HepG2 (cell line): Measurements from ENCODE around the gene SPTBN2. TPM values are rescaled to one million over a fixed set of nuclear protein-coding genes. Genes with fewer than 3 reads are reported as not detected.

Source experiments
- ATRX ChIP-seq: sonication (generic); formaldehyde crosslinking; IDR thresholded peaks from 2 replicates; pipeline ENCODE4 v1.4.0; 2020; ENCODE audit warnings: missing genetic modification reagents, borderline replicate concordance
- GLI4 ChIP-seq: sonication (generic); formaldehyde crosslinking; IDR thresholded peaks from 2 replicates; pipeline ENCODE4 v1.5.1; 2020; ENCODE audit warnings: missing genetic modification reagents, mild to moderate bottlenecking, moderate library complexity, borderline replicate concordance
- SRF ChIP-seq: IDR thresholded peaks from 2 replicates; pipeline ENCODE4 v1.6.1; 2011; ENCODE audit warnings: mild to moderate bottlenecking, low read depth, low read length, moderate library complexity
- ZNF124 ChIP-seq: sonication (generic); formaldehyde crosslinking; IDR thresholded peaks from 2 replicates; pipeline ENCODE4 v1.4.0; 2020; ENCODE audit warnings: missing genetic modification reagents
- ZNF180 ChIP-seq: sonication (generic); formaldehyde crosslinking; IDR thresholded peaks from 2 replicates; pipeline ENCODE4 v1.4.0; 2020; ENCODE audit warnings: low read depth, missing genetic modification reagents, borderline replicate concordance
- ZNF432 ChIP-seq: sonication (generic); formaldehyde crosslinking; IDR thresholded peaks from 2 replicates; pipeline ENCODE4 v1.5.0; 2020; ENCODE audit warnings: missing genetic modification reagents, mild to moderate bottlenecking, borderline replicate concordance
- ZSCAN25 ChIP-seq: sonication (generic); formaldehyde crosslinking; IDR thresholded peaks from 2 replicates; pipeline ENCODE4 v1.8.0; 2022; ENCODE audit warnings: mild to moderate bottlenecking, missing genetic modification reagents
- polyA plus RNA-seq, 8 experiments: library from polyadenylated mRNA; depleted of rRNA in 3 of 8; stranded (reverse) in 7 of 8; unstranded in 1 of 8; fragments of >200 nt; fragmentation: Illumina TruSeq in 4 of 8; extraction: Trizol in 4 of 8; gene quantifications; 2 replicates each; pipeline versions ENCODE4 v1.2.1 to v1.2.3, GENCODE V29; 2011 to 2016; ENCODE audit warnings: low read depth in 4 of 8, missing spikeins in 1 of 8, mixed read lengths in 1 of 8; ENCODE audit not compliant: insufficient read depth in 1 of 8
- total RNA-seq, 5 experiments: library from RNA; depleted of rRNA; stranded (reverse); fragments of >200 nt; fragmentation: Illumina TruSeq; extraction: Trizol; gene quantifications; 2 replicates each; pipeline ENCODE4 v1.2.3, GENCODE V29; 2016; ENCODE audit warnings: low read depth in 1 of 5
- TF ChIP-seq, protein P1 (sequence below): sonication (generic); formaldehyde crosslinking; IDR thresholded peaks from 2 replicates; pipeline ENCODE4 v1.8.0; 2022; ENCODE audit warnings: missing genetic modification reagents, mild to moderate bottlenecking, inconsistent platforms, borderline replicate concordance
- TF ChIP-seq, protein P2 (sequence below): sonication (generic); formaldehyde crosslinking; IDR thresholded peaks from 2 replicates; pipeline ENCODE4 v1.9.0; 2021; ENCODE audit warnings: missing genetic modification reagents, mild to moderate bottlenecking, borderline replicate concordance
- TF ChIP-seq, protein P3 (sequence below), 2 experiments: sonication (generic) in 1 of 2; formaldehyde crosslinking in 1 of 2; IDR thresholded peaks; 2 replicates each; pipeline versions ENCODE4 v1.6.1 to v1.9.0; 2014 to 2022; ENCODE audit warnings: antibody characterized with exemption in 1 of 2, borderline replicate concordance in 1 of 2, inconsistent platforms in 1 of 2, low read depth in 1 of 2, missing genetic modification reagents in 1 of 2
- TF ChIP-seq, protein P4 (sequence below): sonication (generic); formaldehyde crosslinking; IDR thresholded peaks from 2 replicates; pipeline ENCODE4 v1.4.0; 2020; ENCODE audit warnings: mild to moderate bottlenecking, low read depth, missing genetic modification reagents
- TF ChIP-seq, protein P5 (sequence below): sonication (generic); formaldehyde crosslinking; IDR thresholded peaks from 2 replicates; pipeline ENCODE4 v1.4.0; 2020; ENCODE audit warnings: missing genetic modification reagents

Gene SPTBN2
- total and polyA plus RNA-seq, 2 of the 13 experiments (the other 11 are each of a cell fraction or from before 2014, with no cell fraction given) = 0.65 to 4.0 TPM

DNA sequence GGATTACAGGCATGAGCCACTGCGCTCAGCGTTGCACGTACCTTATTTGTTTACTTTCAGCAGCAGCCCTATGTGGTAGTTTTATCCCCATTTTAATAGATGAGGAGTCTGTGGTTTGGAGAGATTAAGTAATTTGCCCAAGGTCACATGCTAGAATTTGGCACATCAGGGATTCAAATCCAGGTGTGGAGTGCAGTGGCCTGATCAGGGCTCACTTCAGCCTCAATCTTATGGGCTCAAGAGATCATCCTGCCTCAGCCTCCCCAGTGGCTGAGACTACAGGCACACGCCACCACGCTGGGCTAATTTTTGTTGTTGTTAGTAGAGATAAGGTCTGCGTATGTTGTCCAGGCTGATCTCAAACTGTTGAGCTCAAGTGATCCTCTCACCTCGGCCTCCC lies 18.5 kb upstream of the SPTBN2 start (continued):
- TF ChIP-seq SRF (no peak), GLI4 (CRISPR knock-in tag) (no peak), ATRX (no peak), ZNF432 (no peak), ZSCAN25 (CRISPR knock-in tag) (no peak), ZNF124 (no peak), ZNF180 (CRISPR knock-in tag) (no peak)
- TF ChIP-seq, protein P1, sequence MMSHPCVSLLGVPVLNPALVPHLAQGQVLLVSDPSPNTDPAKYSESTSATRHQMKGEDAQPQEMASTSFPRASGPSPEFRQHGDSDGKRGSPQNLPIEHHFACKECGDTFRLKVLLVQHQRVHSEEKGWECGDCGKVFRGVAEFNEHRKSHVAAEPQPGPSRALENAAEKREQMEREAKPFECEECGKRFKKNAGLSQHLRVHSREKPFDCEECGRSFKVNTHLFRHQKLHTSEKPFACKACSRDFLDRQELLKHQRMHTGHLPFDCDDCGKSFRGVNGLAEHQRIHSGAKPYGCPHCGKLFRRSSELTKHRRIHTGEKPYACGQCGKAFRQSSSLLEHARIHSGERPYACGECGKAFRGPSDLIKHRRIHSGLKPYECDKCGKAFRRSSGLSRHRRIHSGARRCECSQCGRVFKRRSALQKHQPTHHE (CRISPR knock-in tag) = no peak
- TF ChIP-seq, protein P2, sequence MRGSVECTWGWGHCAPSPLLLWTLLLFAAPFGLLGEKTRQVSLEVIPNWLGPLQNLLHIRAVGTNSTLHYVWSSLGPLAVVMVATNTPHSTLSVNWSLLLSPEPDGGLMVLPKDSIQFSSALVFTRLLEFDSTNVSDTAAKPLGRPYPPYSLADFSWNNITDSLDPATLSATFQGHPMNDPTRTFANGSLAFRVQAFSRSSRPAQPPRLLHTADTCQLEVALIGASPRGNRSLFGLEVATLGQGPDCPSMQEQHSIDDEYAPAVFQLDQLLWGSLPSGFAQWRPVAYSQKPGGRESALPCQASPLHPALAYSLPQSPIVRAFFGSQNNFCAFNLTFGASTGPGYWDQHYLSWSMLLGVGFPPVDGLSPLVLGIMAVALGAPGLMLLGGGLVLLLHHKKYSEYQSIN (CRISPR knock-in tag) = no peak
- TF ChIP-seq, protein P3, sequence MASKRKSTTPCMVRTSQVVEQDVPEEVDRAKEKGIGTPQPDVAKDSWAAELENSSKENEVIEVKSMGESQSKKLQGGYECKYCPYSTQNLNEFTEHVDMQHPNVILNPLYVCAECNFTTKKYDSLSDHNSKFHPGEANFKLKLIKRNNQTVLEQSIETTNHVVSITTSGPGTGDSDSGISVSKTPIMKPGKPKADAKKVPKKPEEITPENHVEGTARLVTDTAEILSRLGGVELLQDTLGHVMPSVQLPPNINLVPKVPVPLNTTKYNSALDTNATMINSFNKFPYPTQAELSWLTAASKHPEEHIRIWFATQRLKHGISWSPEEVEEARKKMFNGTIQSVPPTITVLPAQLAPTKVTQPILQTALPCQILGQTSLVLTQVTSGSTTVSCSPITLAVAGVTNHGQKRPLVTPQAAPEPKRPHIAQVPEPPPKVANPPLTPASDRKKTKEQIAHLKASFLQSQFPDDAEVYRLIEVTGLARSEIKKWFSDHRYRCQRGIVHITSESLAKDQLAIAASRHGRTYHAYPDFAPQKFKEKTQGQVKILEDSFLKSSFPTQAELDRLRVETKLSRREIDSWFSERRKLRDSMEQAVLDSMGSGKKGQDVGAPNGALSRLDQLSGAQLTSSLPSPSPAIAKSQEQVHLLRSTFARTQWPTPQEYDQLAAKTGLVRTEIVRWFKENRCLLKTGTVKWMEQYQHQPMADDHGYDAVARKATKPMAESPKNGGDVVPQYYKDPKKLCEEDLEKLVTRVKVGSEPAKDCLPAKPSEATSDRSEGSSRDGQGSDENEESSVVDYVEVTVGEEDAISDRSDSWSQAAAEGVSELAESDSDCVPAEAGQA (IDR thresholded peaks at IDR 0.05; ENCODE audit: low read depth) = no peak
- TF ChIP-seq, protein P3 (CRISPR knock-in tag; IDR thresholded peaks at IDR 0.05; ENCODE audit: borderline replicate concordance) = no peak
- TF ChIP-seq, protein P4, sequence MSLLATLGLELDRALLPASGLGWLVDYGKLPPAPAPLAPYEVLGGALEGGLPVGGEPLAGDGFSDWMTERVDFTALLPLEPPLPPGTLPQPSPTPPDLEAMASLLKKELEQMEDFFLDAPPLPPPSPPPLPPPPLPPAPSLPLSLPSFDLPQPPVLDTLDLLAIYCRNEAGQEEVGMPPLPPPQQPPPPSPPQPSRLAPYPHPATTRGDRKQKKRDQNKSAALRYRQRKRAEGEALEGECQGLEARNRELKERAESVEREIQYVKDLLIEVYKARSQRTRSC (CRISPR knock-in tag) = no peak
- TF ChIP-seq, protein P5, sequence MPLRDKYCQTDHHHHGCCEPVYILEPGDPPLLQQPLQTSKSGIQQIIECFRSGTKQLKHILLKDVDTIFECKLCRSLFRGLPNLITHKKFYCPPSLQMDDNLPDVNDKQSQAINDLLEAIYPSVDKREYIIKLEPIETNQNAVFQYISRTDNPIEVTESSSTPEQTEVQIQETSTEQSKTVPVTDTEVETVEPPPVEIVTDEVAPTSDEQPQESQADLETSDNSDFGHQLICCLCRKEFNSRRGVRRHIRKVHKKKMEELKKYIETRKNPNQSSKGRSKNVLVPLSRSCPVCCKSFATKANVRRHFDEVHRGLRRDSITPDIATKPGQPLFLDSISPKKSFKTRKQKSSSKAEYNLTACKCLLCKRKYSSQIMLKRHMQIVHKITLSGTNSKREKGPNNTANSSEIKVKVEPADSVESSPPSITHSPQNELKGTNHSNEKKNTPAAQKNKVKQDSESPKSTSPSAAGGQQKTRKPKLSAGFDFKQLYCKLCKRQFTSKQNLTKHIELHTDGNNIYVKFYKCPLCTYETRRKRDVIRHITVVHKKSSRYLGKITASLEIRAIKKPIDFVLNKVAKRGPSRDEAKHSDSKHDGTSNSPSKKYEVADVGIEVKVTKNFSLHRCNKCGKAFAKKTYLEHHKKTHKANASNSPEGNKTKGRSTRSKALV = no peak
